Measurements from ENCODE around the gene EFCAB12.

DNA sequence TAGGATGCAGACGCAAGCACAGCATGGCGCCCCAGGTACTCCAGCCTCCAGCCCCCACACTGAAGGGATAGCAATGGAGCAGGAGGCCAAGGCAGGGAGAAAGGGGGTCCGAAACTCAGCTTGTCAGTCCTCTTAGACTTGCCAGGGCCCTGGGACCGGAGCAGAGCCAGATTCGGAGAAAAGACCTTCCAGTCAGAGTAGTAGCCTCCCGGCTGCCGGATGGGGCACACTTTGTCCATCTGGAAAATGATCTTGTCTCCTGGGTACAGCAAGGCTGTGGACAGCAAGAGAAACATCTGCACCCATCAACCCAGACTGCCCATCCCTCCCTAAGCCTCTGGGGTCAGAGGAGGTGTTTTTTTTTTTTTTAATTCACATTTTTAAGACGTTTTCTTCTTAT is 24.3 kb downstream of the EFCAB12 start:
- TF ChIP-seq HDAC2 (IDR thresholded peaks at IDR 0.05; ENCODE audit: borderline replicate concordance in 1 of 2, low read depth in 2 of 2, low read length in 2 of 2) (no peak), TBP (IDR thresholded peaks at IDR 0.05; ENCODE audit: low read depth, low read length) (no peak), KDM1A (IDR thresholded peaks at IDR 0.05; ENCODE audit: borderline replicate concordance, low read length) (no peak), EZH2 (IDR thresholded peaks at IDR 0.05; ENCODE audit: low read depth, low read length, severe bottlenecking) (no peak), POLR2A (IDR thresholded peaks at IDR 0.05; ENCODE audit: control extremely low read depth in 1 of 2, low read depth in 2 of 2, low read length in 2 of 2) (no peak), CEBPB (IDR thresholded peaks at IDR 0.05; ENCODE audit: low read depth, low read length) (no peak), TCF12 (IDR thresholded peaks at IDR 0.05; ENCODE audit: low read depth, low read length) (no peak), SIN3A (conservative IDR thresholded peaks at IDR 0.05 in 1 of 2, IDR thresholded peaks at IDR 0.05 in 1 of 2; ENCODE audit: low read depth in 1 of 2, low read length in 2 of 2) (no peak), EP300 (IDR thresholded peaks at IDR 0.05; ENCODE audit: borderline replicate concordance in 1 of 2, low read depth in 2 of 2, low read length in 2 of 2) (no peak), POU5F1 (IDR thresholded peaks at IDR 0.05; ENCODE audit: low read depth, low read length) (no peak), RNF2 (IDR thresholded peaks at IDR 0.05; ENCODE audit: borderline replicate concordance, low read depth, low read length, missing control alignments, poor library complexity, severe bottlenecking) (no peak)
- TF ChIP-seq, protein P1, sequence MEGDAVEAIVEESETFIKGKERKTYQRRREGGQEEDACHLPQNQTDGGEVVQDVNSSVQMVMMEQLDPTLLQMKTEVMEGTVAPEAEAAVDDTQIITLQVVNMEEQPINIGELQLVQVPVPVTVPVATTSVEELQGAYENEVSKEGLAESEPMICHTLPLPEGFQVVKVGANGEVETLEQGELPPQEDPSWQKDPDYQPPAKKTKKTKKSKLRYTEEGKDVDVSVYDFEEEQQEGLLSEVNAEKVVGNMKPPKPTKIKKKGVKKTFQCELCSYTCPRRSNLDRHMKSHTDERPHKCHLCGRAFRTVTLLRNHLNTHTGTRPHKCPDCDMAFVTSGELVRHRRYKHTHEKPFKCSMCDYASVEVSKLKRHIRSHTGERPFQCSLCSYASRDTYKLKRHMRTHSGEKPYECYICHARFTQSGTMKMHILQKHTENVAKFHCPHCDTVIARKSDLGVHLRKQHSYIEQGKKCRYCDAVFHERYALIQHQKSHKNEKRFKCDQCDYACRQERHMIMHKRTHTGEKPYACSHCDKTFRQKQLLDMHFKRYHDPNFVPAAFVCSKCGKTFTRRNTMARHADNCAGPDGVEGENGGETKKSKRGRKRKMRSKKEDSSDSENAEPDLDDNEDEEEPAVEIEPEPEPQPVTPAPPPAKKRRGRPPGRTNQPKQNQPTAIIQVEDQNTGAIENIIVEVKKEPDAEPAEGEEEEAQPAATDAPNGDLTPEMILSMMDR (IDR thresholded peaks at IDR 0.05; ENCODE audit: control extremely low read depth in 1 of 3, insufficient read depth in 1 of 3, low read depth in 1 of 3, low read length in 3 of 3) = no peak
- TF ChIP-seq, protein P2, sequence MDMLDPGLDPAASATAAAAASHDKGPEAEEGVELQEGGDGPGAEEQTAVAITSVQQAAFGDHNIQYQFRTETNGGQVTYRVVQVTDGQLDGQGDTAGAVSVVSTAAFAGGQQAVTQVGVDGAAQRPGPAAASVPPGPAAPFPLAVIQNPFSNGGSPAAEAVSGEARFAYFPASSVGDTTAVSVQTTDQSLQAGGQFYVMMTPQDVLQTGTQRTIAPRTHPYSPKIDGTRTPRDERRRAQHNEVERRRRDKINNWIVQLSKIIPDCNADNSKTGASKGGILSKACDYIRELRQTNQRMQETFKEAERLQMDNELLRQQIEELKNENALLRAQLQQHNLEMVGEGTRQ (IDR thresholded peaks at IDR 0.05; ENCODE audit: low read length) = no peak
- TF ChIP-seq, protein P3, sequence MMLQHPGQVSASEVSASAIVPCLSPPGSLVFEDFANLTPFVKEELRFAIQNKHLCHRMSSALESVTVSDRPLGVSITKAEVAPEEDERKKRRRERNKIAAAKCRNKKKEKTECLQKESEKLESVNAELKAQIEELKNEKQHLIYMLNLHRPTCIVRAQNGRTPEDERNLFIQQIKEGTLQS (IDR thresholded peaks at IDR 0.05; ENCODE audit: insufficient read depth, low read depth, low read length) = no peak

Data from H1 (cell line).